Adrenal gland (tissue), 5 donors: ENCODE data around the gene SOD3.

ENCODE experiments used
- POLR2A ChIP-seq, 2 donors: fragments of 450-650 bp; IDR thresholded peaks; one replicate each; pipeline ENCODE4 v1.6.1; 2017; ENCODE audit warnings: antibody characterized with exemption in 2 of 2, mild to moderate bottlenecking in 2 of 2, moderate library complexity in 1 of 2
- TF ChIP-seq, protein P1 (sequence below), 6 experiments: fragments of 450-650 bp in 4 of 6; fragments of 200-600 bp in 2 of 6; sonication (generic) in 1 of 6; IDR thresholded peaks; 1 replicate in 5 of 6; 2 replicates in 1 of 6; pipeline versions ENCODE4 v1.5.1 to v1.8.0; 2016 to 2021; ENCODE audit warnings: antibody characterized with exemption in 6 of 6, mild to moderate bottlenecking in 2 of 6, moderate library complexity in 1 of 6
- donor health status: DM: no; HTN: no; CAD: no.

GRCh38 chr4:24808955-24809354 is 13.6 kb downstream of the SOD3 start:
- TF ChIP-seq, protein P1, sequence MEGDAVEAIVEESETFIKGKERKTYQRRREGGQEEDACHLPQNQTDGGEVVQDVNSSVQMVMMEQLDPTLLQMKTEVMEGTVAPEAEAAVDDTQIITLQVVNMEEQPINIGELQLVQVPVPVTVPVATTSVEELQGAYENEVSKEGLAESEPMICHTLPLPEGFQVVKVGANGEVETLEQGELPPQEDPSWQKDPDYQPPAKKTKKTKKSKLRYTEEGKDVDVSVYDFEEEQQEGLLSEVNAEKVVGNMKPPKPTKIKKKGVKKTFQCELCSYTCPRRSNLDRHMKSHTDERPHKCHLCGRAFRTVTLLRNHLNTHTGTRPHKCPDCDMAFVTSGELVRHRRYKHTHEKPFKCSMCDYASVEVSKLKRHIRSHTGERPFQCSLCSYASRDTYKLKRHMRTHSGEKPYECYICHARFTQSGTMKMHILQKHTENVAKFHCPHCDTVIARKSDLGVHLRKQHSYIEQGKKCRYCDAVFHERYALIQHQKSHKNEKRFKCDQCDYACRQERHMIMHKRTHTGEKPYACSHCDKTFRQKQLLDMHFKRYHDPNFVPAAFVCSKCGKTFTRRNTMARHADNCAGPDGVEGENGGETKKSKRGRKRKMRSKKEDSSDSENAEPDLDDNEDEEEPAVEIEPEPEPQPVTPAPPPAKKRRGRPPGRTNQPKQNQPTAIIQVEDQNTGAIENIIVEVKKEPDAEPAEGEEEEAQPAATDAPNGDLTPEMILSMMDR (IDR thresholded peaks at IDR 0.05): no peak
- TF ChIP-seq POLR2A (IDR thresholded peaks at IDR 0.05): no peak
